T1000 (cell line): ENCODE results near the gene ZDHHC6.
A peak's percentile ranks its signal among the peaks of the same experiment; 100 is the strongest.
"Not testable (repeated sequence)": the region's sequence is repeated elsewhere in the genome, so short reads cannot be mapped to it uniquely, and the experiment has no call there.

ENCODE experiments used
- DNase-seq: peaks from one replicate; lab custom pipeline; 2025; ENCODE audit warnings: mixed read lengths; lab: John Stamatoyannopoulos, UW

The ZDHHC6 gene, protein sequence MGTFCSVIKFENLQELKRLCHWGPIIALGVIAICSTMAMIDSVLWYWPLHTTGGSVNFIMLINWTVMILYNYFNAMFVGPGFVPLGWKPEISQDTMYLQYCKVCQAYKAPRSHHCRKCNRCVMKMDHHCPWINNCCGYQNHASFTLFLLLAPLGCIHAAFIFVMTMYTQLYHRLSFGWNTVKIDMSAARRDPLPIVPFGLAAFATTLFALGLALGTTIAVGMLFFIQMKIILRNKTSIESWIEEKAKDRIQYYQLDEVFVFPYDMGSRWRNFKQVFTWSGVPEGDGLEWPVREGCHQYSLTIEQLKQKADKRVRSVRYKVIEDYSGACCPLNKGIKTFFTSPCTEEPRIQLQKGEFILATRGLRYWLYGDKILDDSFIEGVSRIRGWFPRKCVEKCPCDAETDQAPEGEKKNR

DNA sequence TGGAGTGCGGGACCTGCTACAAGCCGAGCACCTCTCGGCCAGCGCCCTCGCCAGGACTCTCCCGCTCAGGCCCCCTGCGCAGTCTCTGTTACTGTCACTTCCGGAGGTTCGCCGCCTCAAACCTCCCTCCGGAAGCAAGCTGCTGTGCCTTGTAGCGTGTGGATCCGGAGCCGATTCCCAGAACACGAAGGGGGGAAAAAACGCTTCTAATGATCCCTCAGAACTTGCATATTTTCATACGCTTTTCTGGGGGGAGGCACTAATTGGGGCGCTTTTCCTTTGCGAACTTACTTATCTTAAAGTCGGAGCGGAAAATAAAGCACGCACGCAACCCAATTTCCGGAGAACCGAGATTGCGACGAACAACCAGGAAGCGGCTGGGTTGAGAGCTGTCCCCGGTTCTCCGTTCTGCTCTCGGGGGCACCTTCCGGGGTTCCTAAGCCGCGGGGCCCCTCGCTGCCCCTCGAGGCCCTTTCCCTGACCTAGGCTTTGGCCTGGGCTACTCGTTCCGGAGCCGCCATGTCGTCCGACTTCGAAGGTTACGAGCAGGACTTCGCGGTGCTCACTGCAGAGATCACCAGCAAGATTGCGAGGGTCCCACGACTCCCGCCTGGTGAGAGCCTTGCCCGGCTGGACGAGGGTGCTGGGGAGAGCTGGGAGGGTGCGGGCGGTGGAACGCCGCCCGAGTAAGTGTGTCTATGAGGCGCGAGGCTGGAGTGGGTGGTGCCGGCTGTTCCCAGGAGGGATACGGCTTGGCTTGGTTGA, at the start of gene ZDHHC6, which contains the start of gene VTI1A:
Gene ZDHHC6, minus strand, starts transcription at position 60 of the 765 bp plus-strand sequence. CDS start 1,478 bp downstream, outside the sequence.
Gene VTI1A, plus strand, starts transcription at position 361 of the 765 bp plus-strand sequence. Its CDS starts 159 bp downstream, at position 520.
- peak; percentile 68 for DNase-seq

DNA sequence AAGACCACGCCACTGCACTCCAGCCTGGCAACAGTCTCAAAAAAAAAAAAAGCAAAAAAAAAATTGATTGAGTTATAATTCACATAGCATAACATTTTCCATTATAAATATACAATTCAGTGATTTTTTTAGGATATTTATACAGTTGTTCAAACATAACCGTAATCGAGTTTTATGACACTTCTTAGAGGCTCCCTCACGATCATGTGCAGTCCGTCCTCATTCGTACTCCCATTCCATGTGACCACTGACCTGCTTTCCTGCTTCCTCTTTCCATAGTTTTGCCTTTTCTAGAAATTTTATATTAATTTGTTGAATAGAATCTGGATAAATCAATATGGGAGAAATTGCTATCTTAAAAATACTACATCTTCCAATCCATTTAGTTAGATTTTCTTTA, 46.0 kb upstream of the ZDHHC6 start:
- no peak for DNase-seq

DNA sequence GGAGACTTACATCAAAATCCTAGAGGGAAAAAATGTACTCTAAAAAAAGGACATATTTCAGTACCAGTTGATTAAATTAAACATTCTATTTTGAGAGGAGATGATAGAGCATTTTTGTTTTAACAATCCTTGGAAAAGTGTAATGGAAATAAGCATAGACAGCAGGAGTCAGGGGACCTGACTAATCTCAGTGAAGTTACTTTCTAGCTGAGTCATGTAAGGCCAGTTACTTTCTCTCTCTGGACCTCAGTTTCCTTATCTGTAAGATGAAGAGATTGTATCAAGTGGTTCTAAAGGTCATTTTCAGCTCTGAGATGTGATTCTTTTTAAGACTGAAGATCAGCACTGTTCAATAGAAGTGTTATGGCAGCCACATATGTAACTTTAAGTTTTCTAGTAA, 44.4 kb upstream of the ZDHHC6 start:
- no peak for DNase-seq

DNA sequence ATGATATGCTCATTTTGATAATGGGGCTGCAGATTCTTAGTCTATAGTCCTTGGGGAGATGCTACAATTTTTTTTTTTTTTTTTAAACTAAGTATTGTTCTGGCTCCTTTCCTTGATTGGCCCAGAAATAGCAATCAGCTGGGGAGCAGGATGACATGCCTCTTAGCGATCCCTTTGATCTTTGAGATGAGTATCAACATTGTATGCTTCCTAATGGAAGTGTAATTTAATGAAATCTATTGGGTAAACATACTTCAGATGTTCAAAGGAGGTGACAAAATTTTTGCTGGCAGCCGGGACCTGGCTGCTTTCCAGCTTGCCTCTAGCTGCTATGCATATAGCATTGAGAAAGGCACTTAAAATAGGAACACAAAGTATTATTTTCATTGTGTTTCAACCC, 43.8 kb upstream of the ZDHHC6 start:
- DNase-seq: no peak

DNA sequence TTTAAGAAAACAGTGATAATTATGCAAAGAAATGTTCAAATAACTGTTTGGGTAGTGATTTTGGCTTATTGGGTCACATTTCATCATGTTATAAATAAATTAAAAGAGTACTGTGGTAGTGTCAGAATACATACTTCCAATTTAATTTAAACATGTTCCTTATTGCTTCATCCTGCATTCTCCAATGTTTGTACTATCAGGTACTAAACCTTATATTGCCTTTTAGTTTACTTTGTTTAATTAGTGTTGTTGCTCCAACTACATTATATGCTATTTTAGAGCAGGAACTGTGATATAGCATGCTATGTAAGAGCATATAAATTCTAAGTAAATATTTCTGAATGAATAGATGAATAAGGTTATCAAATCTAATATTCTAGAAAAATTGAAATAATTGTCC, 41.2 kb upstream of the ZDHHC6 start:
- DNase-seq: no peak

DNA sequence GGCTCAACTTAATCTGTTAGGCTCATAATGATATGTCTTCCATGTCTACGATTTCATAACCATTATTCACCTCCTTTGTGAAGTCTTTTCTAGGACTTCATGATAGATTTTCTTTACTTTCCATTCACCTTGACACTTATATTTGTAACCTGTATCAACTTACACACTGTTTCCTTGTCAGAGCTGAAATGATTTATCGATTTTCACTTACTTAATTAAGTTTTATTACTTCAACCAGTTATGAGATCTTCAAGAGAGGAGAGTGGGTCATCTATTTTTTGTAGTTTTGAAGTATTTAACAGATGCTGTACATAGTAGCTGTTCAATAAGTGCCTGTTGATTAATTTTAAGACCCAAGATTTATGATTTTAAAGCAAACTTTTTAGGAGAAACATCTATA, 37.7 kb upstream of the ZDHHC6 start:
- DNase-seq: no peak

DNA sequence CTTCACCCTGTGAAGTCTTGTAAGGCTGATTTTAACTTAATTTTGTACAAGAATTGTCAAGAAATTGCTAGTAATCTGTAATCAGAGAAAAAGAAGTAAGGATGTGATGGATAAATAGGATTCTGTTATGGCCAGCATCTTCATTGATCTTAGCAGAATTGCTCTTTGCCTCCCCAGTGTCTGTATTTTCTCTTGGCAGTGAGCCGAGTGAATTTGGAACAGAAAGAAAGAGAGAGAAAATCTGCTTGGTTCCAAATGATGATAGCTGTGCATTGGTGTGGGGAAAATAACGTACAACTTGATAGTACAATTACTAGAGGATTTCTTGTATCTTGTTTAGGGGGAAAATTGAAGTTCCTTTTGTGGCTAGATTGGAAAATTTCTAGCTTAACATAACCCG, 34.9 kb upstream of the ZDHHC6 start:
- DNase-seq: no peak

DNA sequence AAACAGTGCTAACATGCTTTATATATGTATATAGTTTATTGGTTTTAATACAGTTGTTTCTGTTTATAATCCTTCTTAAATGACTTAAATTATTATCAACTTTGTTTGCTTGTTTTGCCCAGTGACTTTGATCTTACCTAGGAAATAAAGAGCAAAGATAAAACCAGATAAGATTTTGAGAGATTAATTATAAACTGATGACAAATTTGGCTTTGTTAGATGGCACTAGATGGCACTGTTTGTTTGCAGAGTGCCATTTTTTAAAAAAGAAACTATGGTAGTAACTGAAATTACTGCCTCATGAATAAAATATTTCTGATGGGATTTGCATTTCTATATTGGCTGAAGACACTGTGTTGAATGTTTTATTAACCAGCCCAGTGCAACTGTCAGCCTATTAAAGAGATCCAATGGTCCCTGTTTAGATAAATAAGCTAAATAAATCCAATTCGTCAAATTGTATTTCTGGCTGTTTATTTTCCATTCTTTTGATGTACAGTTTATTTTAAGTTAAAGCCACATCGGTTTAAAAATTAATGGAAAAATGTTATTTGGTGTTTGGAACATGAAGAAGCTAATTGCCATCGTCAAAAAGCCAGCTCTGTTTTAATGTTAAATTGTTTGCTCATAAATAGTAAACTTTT, 29.0 kb upstream of the ZDHHC6 start:
- no peak for DNase-seq

DNA sequence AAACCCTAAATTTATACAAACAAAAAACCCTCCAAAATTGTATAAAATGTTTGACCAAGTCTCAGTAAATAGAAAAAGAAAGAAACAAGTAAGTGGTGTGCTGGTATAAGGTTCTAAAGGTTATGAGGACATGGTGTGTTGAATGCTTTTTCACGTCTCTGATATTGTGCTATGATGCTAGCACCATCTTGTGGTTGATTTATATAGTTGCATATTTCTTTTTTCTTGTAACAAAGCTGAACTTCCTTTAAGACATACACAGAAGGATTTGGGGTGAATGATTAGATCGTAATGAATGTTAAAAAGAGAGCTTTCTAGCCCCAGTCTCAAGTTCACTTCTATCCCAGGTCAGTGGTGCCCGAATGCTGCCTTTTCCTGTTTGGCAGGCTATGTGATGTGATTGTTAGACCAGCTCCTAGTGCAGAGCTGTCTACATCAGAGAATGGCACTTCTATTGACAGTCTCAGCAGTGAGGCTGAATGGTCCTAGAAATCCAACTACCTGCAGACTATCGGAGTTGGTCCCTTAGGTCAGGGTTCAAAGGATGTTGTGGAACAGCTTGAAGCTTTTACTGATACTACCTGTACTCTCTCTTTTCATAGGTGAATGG, 25.3 kb upstream of the ZDHHC6 start:
- DNase-seq: no peak

DNA sequence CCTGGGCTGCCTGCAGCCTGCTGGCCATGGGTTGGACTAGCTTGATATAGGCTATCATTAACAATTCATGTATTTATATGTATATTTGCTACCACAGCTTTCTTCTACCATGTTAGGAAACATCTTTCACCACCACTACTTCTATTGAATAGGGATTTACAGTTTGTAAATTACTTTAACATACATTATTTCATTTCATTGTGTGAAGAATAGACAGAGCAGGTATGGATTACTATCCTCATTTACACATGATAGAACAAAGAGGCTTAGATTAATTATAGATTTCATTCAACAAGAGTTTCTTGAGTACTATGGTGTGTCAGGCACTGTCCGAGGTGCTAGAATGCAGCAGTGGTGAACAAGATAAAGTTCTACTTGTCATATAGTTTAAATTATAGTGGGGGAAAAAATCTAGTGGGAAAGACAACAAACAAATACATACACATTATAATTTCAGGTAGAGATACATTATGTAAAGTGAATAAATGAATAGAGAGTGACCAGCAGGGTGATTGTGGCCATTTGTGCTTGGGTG, 20.9 kb upstream of the ZDHHC6 start:
- no peak for DNase-seq

DNA sequence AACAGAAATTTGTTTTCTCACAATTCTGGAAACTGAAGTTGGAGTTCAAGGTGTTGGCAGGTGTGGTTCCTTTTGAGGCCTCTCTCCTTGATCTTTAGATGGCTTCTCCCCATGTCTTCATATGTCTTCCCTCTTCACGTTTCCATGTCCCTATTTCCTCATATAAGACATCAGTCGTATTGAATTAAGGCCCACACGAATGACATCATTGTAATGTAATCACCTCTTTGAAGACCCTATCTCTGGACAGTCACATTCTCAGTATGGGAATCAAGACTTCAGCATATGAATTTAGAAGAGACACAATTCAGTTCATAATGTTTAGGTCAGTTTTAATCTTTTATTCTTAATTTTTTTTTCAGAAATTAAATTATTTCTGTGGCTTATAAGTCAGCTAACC, 20.1 kb upstream of the ZDHHC6 start:
- no peak for DNase-seq

DNA sequence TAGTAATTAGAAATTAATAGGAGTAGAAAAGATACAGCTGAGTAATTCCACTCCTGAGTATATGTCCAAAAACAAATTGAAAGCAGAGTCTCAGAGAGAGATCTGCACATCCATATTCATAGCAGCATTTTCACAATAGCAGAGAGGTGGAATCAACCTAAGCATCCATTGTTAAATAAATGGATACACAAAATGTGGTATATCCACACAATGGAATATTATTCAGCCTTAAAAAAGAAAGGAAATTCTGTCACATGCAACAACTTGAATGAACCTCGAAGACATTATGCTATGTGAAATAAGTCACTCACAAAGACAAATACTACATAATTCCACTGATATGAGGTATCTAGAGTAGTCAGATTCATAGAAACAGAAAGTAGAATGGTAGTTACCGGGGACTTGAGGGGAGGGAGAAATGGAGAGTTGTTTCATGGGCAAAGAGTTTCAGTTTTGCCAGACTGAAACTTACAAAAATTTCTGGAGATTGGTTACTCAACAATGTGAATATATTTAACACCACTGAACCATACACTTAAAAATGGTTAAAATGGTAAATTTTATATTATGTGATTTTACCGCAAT, 18.7 kb upstream of the ZDHHC6 start:
- no peak for DNase-seq

DNA sequence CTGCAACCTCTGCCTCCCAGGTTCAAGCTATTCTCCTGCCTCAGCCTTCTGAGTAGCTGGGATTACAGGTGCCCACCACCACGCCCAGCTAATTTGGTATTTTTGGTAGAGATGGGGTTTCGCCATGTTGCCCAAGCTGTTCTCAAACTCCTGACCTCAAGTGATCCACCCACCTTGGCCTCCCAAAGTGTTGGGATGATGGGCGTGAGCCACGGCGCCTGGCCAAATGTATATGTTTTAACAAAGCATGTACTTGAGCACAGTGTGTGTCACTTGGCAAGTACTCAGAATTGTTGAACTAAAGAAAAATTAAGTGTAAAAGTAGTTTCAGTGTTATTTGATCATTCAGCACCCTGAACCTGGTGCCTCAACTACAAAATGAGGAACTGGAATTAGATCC, 17.4 kb upstream of the ZDHHC6 start:
- not testable (repeated sequence) for DNase-seq

DNA sequence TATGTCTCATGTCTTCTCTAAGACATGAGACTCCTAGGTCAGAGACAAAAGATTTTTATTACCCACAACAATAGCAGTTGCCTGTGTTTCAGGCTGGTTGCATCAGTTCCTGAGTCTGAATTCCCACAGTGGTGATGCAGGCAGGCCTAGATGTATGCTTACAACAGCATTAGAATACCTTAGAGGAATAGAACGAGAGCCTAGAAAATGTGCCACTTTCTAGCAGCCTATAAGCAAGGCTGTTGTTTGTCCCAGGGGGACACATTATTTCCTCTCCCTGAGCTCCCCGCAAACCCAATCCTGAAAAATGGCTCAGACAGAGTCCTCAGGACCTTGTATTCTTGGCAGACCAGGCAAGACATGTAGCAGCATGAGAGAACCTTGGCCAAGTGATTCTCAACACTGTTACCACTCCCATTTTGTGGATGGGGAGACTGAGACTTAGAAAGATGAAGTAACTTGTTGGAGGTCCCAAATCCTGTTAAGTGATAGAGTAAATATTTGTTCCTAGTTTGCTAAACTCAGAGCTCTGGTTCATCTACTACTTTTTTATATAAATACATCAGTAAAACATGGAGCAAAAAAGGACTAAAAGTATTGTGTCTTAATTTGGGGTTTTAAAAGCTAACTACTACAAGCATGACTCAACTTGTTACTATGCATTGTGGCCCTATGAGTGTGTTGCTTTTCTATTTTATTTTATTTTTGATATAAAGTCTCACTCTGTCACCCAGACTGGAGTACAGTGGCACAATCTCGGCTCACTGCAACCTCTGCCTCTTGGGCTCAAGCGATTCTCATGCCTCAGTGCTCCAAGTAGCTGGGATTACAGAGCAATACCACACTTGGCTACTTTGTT, 14.5 kb upstream of the ZDHHC6 start:
- DNase-seq: no peak

DNA sequence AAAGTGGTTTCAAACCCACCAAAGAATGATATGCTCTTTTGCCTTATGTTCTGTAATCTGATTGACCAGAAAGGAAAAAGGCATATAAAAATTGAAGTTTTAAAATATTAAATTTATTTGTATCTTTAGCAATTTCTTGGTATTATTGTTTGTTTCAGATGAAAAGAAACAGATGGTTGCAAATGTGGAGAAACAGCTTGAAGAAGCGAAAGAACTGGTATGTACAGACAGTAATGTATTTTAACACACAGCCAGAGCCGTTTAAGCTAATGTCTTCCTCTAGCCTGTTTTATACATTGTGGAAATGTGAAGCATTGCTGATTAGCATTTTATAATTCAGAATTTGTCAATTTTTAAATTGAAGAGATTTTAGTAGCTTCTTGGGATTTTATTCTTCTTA, 13.7 kb upstream of the ZDHHC6 start:
- DNase-seq: no peak

DNA sequence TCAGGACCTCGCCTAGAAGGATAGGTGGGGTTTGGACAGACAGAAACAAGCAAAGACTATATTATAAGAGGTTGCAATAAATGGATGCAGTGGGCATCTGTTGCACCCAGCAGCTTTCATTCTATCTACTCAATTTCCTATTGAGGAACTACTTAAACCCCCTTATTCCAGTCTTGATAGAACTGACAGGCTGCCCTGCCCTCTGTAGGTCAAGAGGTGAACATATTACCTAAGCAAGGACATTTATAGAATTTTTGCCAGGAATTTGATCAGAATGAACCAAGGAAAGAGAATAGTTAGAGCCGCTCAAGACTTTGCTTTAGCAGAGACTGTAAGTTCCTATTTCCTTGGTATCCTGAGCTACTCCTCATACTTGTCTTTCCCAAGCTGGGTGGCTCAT, 9.8 kb upstream of the ZDHHC6 start:
- DNase-seq: no peak

DNA sequence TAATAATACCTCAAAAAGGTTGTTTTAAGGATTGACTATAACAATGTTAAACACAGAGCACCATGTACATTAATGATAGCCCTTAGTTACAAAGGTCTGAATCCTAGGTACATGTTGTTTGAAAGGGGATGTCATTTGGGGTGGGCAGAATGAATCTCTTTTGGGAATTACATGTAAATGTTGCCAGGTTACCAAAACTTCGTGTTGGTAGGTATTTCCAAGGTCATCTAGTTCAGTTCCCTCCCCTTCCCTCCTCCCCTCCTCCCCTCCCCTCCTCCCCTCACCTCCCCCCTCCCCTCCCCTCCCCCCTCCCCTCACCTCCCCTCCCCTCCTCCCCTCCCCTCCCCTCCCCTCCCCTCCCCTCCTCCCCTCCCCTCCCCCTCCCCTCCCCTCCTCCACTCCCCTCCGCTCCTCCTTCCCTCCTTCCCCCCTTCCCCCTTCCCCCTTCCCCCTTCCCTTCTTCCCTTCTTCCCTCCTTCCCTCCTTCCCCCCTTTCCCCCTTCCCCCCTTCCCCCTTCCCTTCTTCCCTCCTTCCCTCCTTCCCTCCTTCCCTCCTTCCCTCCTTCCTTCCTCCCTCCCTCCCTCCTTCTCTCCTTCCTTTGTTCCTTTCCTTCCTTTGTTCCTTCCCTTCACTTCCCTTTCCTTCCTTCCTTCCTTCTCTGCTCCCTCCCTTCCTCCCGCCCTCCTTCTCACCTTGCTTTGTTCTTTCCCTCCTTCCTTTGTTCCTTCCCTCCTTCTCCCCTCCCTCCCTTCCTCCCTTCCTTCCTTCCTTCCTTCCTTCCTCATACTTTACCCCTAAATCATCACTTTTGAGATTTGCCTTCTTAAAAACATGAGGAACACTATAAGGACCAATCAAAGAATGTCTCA, 8.4 kb upstream of the ZDHHC6 start:
- no peak for DNase-seq

DNA sequence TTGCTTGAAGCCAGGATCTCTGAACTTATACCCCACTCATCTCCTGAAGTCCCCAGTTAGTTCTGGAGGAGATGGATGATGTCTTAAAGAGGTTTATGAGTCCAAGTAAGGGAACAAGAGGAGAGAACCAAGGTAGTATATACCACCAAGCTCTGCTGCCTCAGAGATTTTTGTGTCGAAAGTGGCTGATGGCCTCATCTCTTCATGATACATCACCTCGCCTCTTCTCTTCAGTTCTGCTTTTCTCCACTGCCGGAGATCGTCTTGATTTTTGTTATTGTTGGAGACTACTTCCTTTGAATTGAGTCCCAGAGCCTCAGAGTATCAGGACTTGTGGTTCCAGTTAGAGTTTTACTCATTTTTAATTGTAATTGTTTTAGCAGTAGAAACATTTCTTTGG, 2.2 kb upstream of the ZDHHC6 start:
- no peak for DNase-seq

DNA sequence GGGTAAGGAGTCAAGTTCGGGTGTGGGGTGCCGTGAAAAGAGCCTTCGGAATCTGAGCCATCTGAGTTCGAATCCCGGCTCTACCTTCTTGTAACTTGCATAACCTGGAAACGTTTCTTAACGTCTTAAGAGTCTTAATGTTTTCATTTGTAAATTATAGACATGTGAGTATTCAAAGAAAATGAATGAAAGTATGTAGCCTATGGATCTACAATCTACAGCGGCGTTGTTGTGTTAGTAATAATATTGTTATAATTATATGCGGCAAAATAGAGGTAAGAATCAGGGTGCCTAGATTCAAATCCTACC, 860 bp upstream of the ZDHHC6 start:
- DNase-seq: no peak
